ENCODE measurements around the gene UBE2J2.
A peak's percentile ranks its signal among the peaks of the same experiment; 100 is the strongest.

Gene UBE2J2

DNA sequence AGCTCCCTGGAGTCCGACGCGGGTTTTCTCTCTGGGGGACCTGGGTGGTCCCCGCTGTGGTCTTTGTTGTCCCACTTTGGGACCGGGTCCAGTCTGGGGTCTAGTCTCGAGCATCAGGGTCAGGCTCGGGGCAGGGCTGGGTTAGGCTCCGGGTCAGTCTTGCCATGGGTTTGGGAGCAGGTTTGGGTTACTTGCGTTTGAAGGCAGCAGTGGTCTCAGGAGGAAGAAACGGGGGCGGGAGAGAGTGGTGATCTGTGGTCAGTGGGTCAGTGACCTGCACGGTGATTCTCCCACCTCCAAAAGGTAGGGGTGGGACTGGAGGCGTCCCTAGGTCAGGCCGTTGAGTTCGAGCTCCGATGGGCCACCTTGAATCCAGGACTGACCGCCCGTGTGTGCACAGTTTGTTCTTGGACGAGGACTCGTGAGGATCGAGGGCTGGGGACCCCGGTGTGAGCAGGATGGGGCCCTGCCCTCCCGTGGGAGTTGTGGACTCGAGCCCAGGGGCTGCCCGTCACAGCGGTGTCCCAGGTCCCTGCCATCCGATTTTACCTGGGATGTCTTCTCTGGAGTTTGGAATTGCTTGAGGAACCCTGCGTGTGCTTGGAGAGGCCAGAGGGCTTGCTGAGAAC, 39.4 kb downstream of the UBE2J2 start:
- H4K20me1 ChIP-seq (ENCODE audit: insufficient read depth), result no peaks in the 10 kb centered on the region
- H3K36me3 ChIP-seq (ENCODE audit: insufficient read depth), result no peaks in the 10 kb centered on the region
- no peak overlapping the region for H3K27ac ChIP-seq
- peaks cover 28% of the 10 kb centered on the region for H3K79me2 ChIP-seq (ENCODE audit: insufficient read depth, low read depth)
- TF ChIP-seq, protein P1, sequence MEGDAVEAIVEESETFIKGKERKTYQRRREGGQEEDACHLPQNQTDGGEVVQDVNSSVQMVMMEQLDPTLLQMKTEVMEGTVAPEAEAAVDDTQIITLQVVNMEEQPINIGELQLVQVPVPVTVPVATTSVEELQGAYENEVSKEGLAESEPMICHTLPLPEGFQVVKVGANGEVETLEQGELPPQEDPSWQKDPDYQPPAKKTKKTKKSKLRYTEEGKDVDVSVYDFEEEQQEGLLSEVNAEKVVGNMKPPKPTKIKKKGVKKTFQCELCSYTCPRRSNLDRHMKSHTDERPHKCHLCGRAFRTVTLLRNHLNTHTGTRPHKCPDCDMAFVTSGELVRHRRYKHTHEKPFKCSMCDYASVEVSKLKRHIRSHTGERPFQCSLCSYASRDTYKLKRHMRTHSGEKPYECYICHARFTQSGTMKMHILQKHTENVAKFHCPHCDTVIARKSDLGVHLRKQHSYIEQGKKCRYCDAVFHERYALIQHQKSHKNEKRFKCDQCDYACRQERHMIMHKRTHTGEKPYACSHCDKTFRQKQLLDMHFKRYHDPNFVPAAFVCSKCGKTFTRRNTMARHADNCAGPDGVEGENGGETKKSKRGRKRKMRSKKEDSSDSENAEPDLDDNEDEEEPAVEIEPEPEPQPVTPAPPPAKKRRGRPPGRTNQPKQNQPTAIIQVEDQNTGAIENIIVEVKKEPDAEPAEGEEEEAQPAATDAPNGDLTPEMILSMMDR (conservative IDR thresholded peaks at IDR 0.05; ENCODE audit: low read depth, low read length), result no peak
- H2AFZ ChIP-seq (ENCODE audit: low read depth), result no peak overlapping the region
- peaks cover 6% of the 10 kb centered on the region; the same call in 1 of the 2 replicates for H3K27me3 ChIP-seq (ENCODE audit: insufficient read depth, low read depth)
- no peak overlapping the region for H3K4me2 ChIP-seq
- no peak overlapping the region for H3K9ac ChIP-seq
- H3K4me3 ChIP-seq (IDR thresholded peaks at IDR 0.05; ENCODE audit: insufficient read depth, low read depth, low read length), result no peak overlapping the region
- peaks cover 16% of the 10 kb centered on the region for H3K4me1 ChIP-seq (ENCODE audit: low read depth, poor library complexity, severe bottlenecking)

DNA sequence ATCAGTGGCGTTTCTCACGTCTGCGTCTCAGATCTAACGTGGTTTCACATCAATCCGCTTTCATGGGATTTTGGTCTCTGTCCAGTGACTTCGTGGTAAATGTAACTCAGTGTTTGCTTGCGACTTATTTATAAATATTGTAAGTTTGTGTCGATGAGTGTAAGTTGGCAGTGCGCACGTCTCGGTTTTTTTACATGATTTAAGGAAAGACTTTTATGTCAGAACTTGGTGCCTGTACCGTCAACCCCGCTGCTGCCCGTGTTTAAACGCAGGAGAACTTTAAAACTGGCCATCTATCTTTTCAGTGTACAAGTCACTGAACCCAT, 40.1 kb downstream of the UBE2J2 start:
- H2AFZ ChIP-seq (ENCODE audit: low read depth), result no peak overlapping the region
- no peak overlapping the region for H3K4me2 ChIP-seq
- H4K20me1 ChIP-seq (ENCODE audit: insufficient read depth), result no peaks in the 10 kb centered on the region
- TF ChIP-seq, protein P1 (conservative IDR thresholded peaks at IDR 0.05; ENCODE audit: low read depth, low read length), result no peak
- no peak overlapping the region for H3K4me3 ChIP-seq (IDR thresholded peaks at IDR 0.05; ENCODE audit: insufficient read depth, low read depth, low read length)
- no peaks in the 10 kb centered on the region for H3K36me3 ChIP-seq (ENCODE audit: insufficient read depth)
- H3K9ac ChIP-seq, result no peak overlapping the region
- H3K4me1 ChIP-seq (ENCODE audit: low read depth, poor library complexity, severe bottlenecking), result peaks cover 16% of the 10 kb centered on the region
- no peaks in the 10 kb centered on the region; the same call in 1 of the 2 replicates for H3K27me3 ChIP-seq (ENCODE audit: insufficient read depth, low read depth)
- H3K79me2 ChIP-seq (ENCODE audit: insufficient read depth, low read depth), result peaks cover 36% of the 10 kb centered on the region
- H3K27ac ChIP-seq, result no peak overlapping the region

DNA sequence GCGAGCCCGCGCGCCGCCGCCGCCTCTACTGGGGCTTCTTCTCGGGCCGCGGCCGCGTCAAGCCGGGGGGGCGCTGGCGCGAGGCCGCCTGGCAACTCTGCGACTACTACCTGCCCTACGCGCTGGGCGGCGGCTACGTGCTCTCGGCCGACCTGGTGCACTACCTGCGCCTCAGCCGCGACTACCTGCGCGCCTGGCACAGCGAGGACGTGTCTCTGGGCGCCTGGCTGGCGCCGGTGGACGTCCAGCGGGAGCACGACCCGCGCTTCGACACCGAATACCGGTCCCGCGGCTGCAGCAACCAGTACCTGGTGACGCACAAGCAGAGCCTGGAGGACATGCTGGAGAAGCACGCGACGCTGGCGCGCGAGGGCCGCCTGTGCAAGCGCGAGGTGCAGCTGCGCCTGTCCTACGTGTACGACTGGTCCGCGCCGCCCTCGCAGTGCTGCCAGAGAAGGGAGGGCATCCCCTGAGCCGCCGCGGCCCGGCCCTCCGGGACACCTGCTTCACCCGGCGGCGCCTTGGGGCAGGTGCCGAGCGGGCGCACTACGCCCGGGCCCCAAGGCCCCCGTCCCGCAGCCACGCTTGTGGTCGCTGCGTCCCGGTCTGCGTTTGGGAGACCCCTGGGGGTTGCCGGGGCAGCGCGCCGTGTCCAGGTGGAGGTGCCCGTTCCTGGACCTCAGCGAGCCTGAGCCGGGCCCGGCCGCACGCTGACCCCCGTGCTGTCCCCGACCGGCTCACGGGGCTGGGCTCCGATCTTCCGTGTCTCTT, 40.7 kb downstream of the UBE2J2 start:
- no peak overlapping the region for H3K9ac ChIP-seq
- no peaks in the 10 kb centered on the region for H3K36me3 ChIP-seq (ENCODE audit: insufficient read depth)
- no peak overlapping the region; the same call in 1 of the 2 replicates for H3K4me2 ChIP-seq
- H3K27ac ChIP-seq, result no peak overlapping the region
- no peak overlapping the region for H2AFZ ChIP-seq (ENCODE audit: low read depth)
- H4K20me1 ChIP-seq (ENCODE audit: insufficient read depth), result no peaks in the 10 kb centered on the region
- peaks cover 16% of the 10 kb centered on the region for H3K4me1 ChIP-seq (ENCODE audit: low read depth, poor library complexity, severe bottlenecking)
- H3K79me2 ChIP-seq (ENCODE audit: insufficient read depth, low read depth), result peaks cover 41% of the 10 kb centered on the region
- TF ChIP-seq, protein P1 (conservative IDR thresholded peaks at IDR 0.05; ENCODE audit: low read depth, low read length), result no peak
- H3K4me3 ChIP-seq (IDR thresholded peaks at IDR 0.05; ENCODE audit: insufficient read depth, low read depth, low read length), result no peak overlapping the region
- no peaks in the 10 kb centered on the region for H3K27me3 ChIP-seq (ENCODE audit: insufficient read depth, low read depth)

DNA sequence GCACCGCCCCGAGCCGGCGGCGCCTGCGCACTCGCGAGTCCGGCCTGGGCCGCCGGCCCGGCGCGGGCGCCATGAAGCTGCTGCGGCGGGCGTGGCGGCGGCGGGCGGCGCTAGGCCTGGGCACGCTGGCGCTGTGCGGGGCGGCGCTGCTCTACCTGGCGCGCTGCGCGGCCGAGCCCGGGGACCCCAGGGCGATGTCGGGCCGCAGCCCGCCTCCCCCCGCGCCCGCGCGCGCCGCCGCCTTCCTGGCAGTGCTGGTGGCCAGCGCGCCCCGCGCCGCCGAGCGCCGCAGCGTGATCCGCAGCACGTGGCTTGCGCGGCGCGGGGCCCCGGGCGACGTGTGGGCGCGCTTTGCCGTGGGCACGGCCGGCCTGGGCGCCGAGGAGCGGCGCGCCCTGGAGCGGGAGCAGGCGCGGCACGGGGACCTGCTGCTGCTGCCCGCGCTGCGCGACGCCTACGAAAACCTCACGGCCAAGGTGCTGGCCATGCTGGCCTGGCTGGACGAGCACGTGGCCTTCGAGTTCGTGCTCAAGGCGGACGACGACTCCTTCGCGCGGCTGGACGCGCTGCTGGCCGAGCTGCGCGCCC, 41.4 kb downstream of the UBE2J2 start, which contains the start of gene B3GALT6:
Gene B3GALT6, plus strand, starts transcription at position 30 of the 588 bp plus-strand sequence. Its CDS starts 42 bp downstream, at position 72.
- H3K27me3 ChIP-seq (ENCODE audit: insufficient read depth, low read depth), result no peaks in the 10 kb centered on the region
- peak within 1 kb of the TSS; percentile 83 for H3K4me2 ChIP-seq
- no peaks in the 10 kb centered on the region for H4K20me1 ChIP-seq (ENCODE audit: insufficient read depth)
- H2AFZ ChIP-seq (ENCODE audit: low read depth), result peak within 1 kb of the TSS; percentile 62
- peaks cover 41% of the 10 kb centered on the region for H3K79me2 ChIP-seq (ENCODE audit: insufficient read depth, low read depth)
- H3K4me1 ChIP-seq (ENCODE audit: low read depth, poor library complexity, severe bottlenecking), result peaks cover 16% of the 10 kb centered on the region
- H3K36me3 ChIP-seq (ENCODE audit: insufficient read depth), result no peaks in the 10 kb centered on the region
- H3K4me3 ChIP-seq (IDR thresholded peaks at IDR 0.05; ENCODE audit: insufficient read depth, low read depth, low read length), result peak within 1 kb of the TSS; percentile 94
- TF ChIP-seq, protein P1 (conservative IDR thresholded peaks at IDR 0.05; ENCODE audit: low read depth, low read length), result no peak
- peak within 1 kb of the TSS; percentile 92 for H3K9ac ChIP-seq
- H3K27ac ChIP-seq, result peak within 1 kb of the TSS; percentile 72
